ENCODE results near the gene ARFRP1. TPM values are rescaled to one million over a fixed set of nuclear protein-coding genes. Genes with fewer than 3 reads are reported as not detected.
"Not testable (repeated sequence)": the region's sequence is repeated elsewhere in the genome, so short reads cannot be mapped to it uniquely, and the experiment has no call there.

ARFRP1 gene
- total RNA-seq, 1 experiment from 2014 or later: 30.2 TPM

- CTCF ChIA-PET, POLR2A ChIA-PET, ATAC-seq: not testable (repeated sequence)
Observed at GRCh38 chr20:63722967-63723622, 15.3 kb upstream of the ARFRP1 start.

GRCh38 chr20:63718996-63719395 is 11.2 kb upstream of the ARFRP1 start:
- CTCF ChIA-PET: interaction anchor here (0.7 to 1.2 kb wide), 2 partner anchors 11 to 57 kb away, joined by 4 to 6 read pairs; partner anchors contain the start of genes ARFRP1 and ZGPAT

More at GRCh38 chr20:63722967-63723622, 15.3 kb upstream of the ARFRP1 start:
- not testable (repeated sequence) for DNase-seq (ENCODE audit: low spot score); H3K9me3 Mint-ChIP-seq; H3K4me3 Mint-ChIP-seq; H3K27ac Mint-ChIP-seq; H3K27me3 Mint-ChIP-seq (ENCODE audit: low read depth); H3K4me1 Mint-ChIP-seq
- H3K36me3 Mint-ChIP-seq: peaks cover 33% of the 10 kb centered on the region

GRCh38 chr20:63714858-63715257 is 7.1 kb upstream of the ARFRP1 start:
- ATAC-seq: no peak
- POLR2A ChIA-PET: interaction anchor here (0.7 kb wide), 1 partner anchor 169 kb away, joined by 4 read pairs; no protein-coding TSS in a partner anchor

More at GRCh38 chr20:63718996-63719395, 11.2 kb upstream of the ARFRP1 start:
- H3K36me3 Mint-ChIP-seq: peaks cover 43% of the 10 kb centered on the region
- no peak overlapping the region; the same call in 1 of the 2 replicates for H3K27ac Mint-ChIP-seq
- peak; percentile 69 for TF ChIP-seq ZNF317 (CRISPR knock-in tag; IDR thresholded peaks at IDR 0.05; ENCODE audit: borderline replicate concordance, low read depth)
- TF ChIP-seq E2F4 (CRISPR knock-in tag; IDR thresholded peaks at IDR 0.05; ENCODE audit: borderline replicate concordance, low read depth): no peak
- no peaks in the 10 kb centered on the region for H3K4me1 Mint-ChIP-seq
- ATAC-seq: no peak
- POLR2A ChIA-PET: interaction anchor here (0.7 kb wide), 1 partner anchor 18 kb away, joined by 3 read pairs; the partner anchor contains the start of gene LIME1
- H3K9me3 Mint-ChIP-seq: no peaks in the 10 kb centered on the region
- no peaks in the 10 kb centered on the region for H3K27me3 Mint-ChIP-seq (ENCODE audit: low read depth)
- H3K4me3 Mint-ChIP-seq: no peak overlapping the region
- DNase-seq (ENCODE audit: low spot score): no peak

More at GRCh38 chr20:63714858-63715257, 7.1 kb upstream of the ARFRP1 start:
- Mint-ChIP-seq H3K27me3 (ENCODE audit: low read depth) (no peaks in the 10 kb centered on the region), H3K36me3 (peaks cover 62% of the 10 kb centered on the region), H3K27ac (no peak overlapping the region), H3K4me3 (no peak overlapping the region), H3K9me3 (no peaks in the 10 kb centered on the region), H3K4me1 (no peaks in the 10 kb centered on the region)
- TF ChIP-seq ZNF219 (CRISPR knock-in tag; IDR thresholded peaks at IDR 0.05; ENCODE audit: borderline replicate concordance) (no peak), ZNF396 (CRISPR knock-in tag; IDR thresholded peaks at IDR 0.05; ENCODE audit: borderline replicate concordance) (no peak), ZMAT4 (CRISPR knock-in tag; IDR thresholded peaks at IDR 0.05) (no peak), MXD4 (CRISPR knock-in tag; IDR thresholded peaks at IDR 0.05; ENCODE audit: borderline replicate concordance) (no peak), RELA (CRISPR knock-in tag; IDR thresholded peaks at IDR 0.05; ENCODE audit: borderline replicate concordance) (no peak), CTCF (IDR thresholded peaks at IDR 0.05) (no peak), PREB (CRISPR knock-in tag; IDR thresholded peaks at IDR 0.05; ENCODE audit: borderline replicate concordance) (no peak), SMAD4 (CRISPR knock-in tag; IDR thresholded peaks at IDR 0.05) (no peak), JUN (CRISPR knock-in tag; IDR thresholded peaks at IDR 0.05) (no peak), CREM (CRISPR knock-in tag; IDR thresholded peaks at IDR 0.05) (no peak), NR3C1 (CRISPR knock-in tag; conservative IDR thresholded peaks at IDR 0.05; ENCODE audit: low read depth) (no peak)
- CTCF ChIA-PET: no interaction called here
- no peak for DNase-seq (ENCODE audit: low spot score)
